Breast epithelium (tissue), 4 donors: ENCODE measurements around the gene NEK11. TPM values are rescaled to one million over a fixed set of nuclear protein-coding genes. Genes with fewer than 3 reads are reported as not detected.

Source experiments
- DNase-seq, 2 donors: peaks; one replicate each; pipeline ENCODE4 v3.0.0-alpha.2; 2019; ENCODE audit warnings: low spot score in 2 of 2
- H3K27ac ChIP-seq, 2 donors: fragments of 200-600 bp; sonication (generic) in 1 of 2; one replicate each; pipeline ENCODE4 v1.5.1; 2016 to 2019; ENCODE audit warnings: mild to moderate bottlenecking in 1 of 2
- H3K27me3 ChIP-seq, 2 donors: fragments of 200-600 bp; sonication (generic) in 1 of 2; one replicate each; pipeline versions ENCODE4 v1.5.1 to v1.6.0; 2017 to 2019; ENCODE audit warnings: control low read depth in 1 of 2, mild to moderate bottlenecking in 1 of 2
- H3K36me3 ChIP-seq: fragments of 200-600 bp; one replicate; pipeline ENCODE4 v1.5.1; 2019
- H3K4me1 ChIP-seq, 2 donors: fragments of 200-600 bp; sonication (generic); one replicate each; pipeline ENCODE4 v1.5.1; 2016 to 2019; ENCODE audit warnings: control low read depth in 1 of 2
- H3K4me3 ChIP-seq, 3 donors: fragments of 200-600 bp; sonication (generic); 1 replicate in 2 of 3; 2 replicates in 1 of 3; pipeline ENCODE4 v1.5.1; 2016 to 2019; ENCODE audit warnings: mild to moderate bottlenecking in 3 of 3, moderate library complexity in 2 of 3
- H3K9me3 ChIP-seq, 2 donors: fragments of 200-600 bp; sonication (generic) in 1 of 2; one replicate each; pipeline ENCODE4 v1.5.1; 2016 to 2019; ENCODE audit warnings: control low read depth in 1 of 2
- POLR2A ChIP-seq: fragments of 450-650 bp; IDR thresholded peaks from one replicate; pipeline ENCODE4 v1.6.1; 2016; ENCODE audit warnings: antibody characterized with exemption, mild to moderate bottlenecking, moderate library complexity
- POLR2AphosphoS5 ChIP-seq, 3 donors: sonication (generic); formaldehyde crosslinking; IDR thresholded peaks; one replicate each; pipeline ENCODE4 v1.6.1; 2017; ENCODE audit warnings: antibody characterized with exemption in 3 of 3
- intact Hi-C: fragments of 100-400 bp; cut with DNase I; formaldehyde crosslinking; loops from one replicate; pipeline ENCODE4 v1.15.1; 2023; ENCODE audit warnings: low total_unique reads
- total RNA-seq, 3 donors: library from RNA; depleted of rRNA; stranded (reverse); fragments of >200 nt; gene quantifications; one replicate each; pipeline ENCODE4 v1.1.0, GENCODE V29; 2016
- TF ChIP-seq, protein P1 (sequence below), 3 donors: fragments of 450-650 bp; IDR thresholded peaks; one replicate each; pipeline ENCODE4 v1.5.1; 2016 to 2017; ENCODE audit warnings: antibody characterized with exemption in 3 of 3, mild to moderate bottlenecking in 3 of 3, moderate library complexity in 3 of 3

The NEK11 gene
- total RNA-seq, 3 donors from 2014 or later = 7.4 to 18.3 (median 16.4) TPM

DNA sequence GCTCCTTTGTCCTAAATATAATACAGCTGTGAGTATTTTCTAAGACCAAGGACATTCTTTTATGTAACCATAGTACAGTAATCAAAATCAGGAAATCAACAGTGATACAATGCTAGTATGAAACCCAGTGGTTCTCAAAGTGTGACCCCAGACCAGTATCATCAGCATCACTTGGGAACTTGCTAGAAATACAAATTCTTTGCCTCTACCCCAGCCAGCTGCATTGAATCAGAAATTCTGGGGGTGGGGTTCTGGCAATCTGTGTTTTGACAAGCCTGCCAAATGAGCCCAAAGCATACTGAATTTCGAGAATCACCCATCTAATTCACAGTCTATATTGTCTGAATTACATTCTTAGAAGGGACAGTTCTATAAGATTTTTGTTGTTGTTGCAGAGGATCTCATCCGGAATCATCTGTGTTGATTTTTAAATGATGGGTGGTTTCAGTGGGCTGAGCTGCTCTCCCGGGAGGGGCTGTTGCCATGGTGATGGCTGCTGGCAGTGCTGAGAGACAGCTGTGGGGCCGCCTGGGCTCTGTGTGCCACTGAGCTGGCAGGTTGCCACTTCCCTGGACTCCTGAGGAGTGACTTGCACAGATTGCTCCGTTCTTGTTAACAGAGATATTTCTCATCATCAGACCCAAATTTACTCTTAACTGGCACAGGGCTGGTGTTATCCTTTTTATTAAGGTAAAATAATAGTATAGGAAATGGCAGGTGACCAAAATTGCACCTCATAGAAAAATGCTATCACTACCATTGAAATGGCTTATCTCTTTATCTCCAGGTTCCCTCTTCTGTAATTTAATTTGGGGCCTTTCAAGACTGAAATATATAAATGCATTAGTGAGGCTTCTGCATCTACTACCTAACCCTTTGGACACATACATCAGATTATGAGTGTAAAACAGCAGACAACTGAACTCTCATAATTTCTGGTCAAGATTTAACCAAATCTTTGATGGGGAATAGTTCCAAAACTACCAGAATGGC is 56.5 kb downstream of the NEK11 start:
- Histone ChIP-seq H3K4me1 (no peaks in the 10 kb centered on the region), H3K9me3 (no peaks in the 10 kb centered on the region), H3K36me3 (no peaks in the 10 kb centered on the region), H3K4me3 (no peak overlapping the region), H3K27me3 (no peaks in the 10 kb centered on the region), H3K27ac (no peak overlapping the region)
- intact Hi-C loops = no loop called here
- DNase-seq = no peak
- TF ChIP-seq, protein P1, sequence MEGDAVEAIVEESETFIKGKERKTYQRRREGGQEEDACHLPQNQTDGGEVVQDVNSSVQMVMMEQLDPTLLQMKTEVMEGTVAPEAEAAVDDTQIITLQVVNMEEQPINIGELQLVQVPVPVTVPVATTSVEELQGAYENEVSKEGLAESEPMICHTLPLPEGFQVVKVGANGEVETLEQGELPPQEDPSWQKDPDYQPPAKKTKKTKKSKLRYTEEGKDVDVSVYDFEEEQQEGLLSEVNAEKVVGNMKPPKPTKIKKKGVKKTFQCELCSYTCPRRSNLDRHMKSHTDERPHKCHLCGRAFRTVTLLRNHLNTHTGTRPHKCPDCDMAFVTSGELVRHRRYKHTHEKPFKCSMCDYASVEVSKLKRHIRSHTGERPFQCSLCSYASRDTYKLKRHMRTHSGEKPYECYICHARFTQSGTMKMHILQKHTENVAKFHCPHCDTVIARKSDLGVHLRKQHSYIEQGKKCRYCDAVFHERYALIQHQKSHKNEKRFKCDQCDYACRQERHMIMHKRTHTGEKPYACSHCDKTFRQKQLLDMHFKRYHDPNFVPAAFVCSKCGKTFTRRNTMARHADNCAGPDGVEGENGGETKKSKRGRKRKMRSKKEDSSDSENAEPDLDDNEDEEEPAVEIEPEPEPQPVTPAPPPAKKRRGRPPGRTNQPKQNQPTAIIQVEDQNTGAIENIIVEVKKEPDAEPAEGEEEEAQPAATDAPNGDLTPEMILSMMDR (IDR thresholded peaks at IDR 0.05) = no peak
- TF ChIP-seq POLR2AphosphoS5 (IDR thresholded peaks at IDR 0.05) = no peak
- no peak for TF ChIP-seq POLR2A

GRCh38 chr3:131091768-131092167 is 65.1 kb downstream of the NEK11 start:
- intact Hi-C loops = no loop called here
- Histone ChIP-seq H3K27me3 (no peaks in the 10 kb centered on the region), H3K27ac (no peak overlapping the region), H3K4me3 (no peak overlapping the region), H3K9me3 (no peaks in the 10 kb centered on the region), H3K36me3 (no peaks in the 10 kb centered on the region), H3K4me1 (no peaks in the 10 kb centered on the region)
- DNase-seq = no peak
- TF ChIP-seq, protein P1 (IDR thresholded peaks at IDR 0.05) = no peak
- TF ChIP-seq POLR2A = no peak
- no peak for TF ChIP-seq POLR2AphosphoS5 (IDR thresholded peaks at IDR 0.05)

DNA sequence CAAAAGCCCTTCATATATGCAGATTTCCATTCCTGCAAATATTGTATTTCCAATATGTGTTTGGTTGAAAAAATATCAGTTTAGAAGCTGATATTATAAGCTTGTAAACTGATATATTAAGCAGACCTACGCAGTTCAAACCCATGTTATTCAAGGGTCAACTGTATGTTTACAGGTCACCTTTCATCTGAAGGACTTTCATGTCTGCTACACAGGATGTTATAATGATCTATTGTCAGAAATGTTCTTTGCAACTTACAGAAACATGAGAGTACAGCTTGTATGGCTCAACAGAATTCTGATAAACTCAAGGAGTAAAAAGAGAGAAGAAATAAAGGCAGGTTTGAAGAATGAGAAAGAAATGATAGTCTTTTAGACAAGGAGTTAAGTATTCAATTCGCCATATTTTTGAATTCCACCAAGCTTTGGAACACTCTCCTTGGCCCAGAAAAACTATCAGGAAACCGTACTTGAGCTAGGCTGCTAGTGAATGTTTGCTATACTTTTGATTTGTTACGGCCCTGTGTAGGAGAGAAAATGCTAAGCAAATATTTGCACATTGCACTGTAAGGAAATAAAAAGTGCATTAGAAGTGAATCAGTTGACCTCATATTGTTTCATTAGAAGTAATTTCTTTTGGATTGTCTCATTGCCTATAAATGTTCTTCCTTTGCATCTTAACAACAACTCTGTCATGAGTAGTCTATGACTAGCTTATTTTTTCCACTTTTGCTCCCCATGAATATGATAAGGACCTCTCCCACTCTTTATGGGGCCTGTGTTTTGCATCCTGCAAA is 81.2 kb downstream of the NEK11 start:
- no peak for DNase-seq
- no peaks in the 10 kb centered on the region for H3K27me3 ChIP-seq
- no peaks in the 10 kb centered on the region for H3K36me3 ChIP-seq
- intact Hi-C loops = no loop called here
- peaks cover 0 to 4% of the 10 kb centered on the region in 2 donors for H3K9me3 ChIP-seq
- H3K27ac ChIP-seq = no peak overlapping the region
- H3K4me1 ChIP-seq = no peaks in the 10 kb centered on the region
- no peak overlapping the region for H3K4me3 ChIP-seq
- TF ChIP-seq POLR2AphosphoS5 (IDR thresholded peaks at IDR 0.05) (no peak), POLR2A (no peak)
- TF ChIP-seq, protein P1 (IDR thresholded peaks at IDR 0.05) = no peak

GRCh38 chr3:131109156-131109555 is 82.5 kb downstream of the NEK11 start:
- H3K4me1 ChIP-seq = no peaks in the 10 kb centered on the region
- TF ChIP-seq, protein P1 (IDR thresholded peaks at IDR 0.05) = no peak
- TF ChIP-seq POLR2A (no peak), POLR2AphosphoS5 (IDR thresholded peaks at IDR 0.05) (no peak)
- H3K4me3 ChIP-seq = no peak overlapping the region
- H3K36me3 ChIP-seq = no peaks in the 10 kb centered on the region
- no peak for DNase-seq
- H3K9me3 ChIP-seq = no peaks in the 10 kb centered on the region
- H3K27ac ChIP-seq = peak overlapping the region in 1 of 2 donors; percentile 48
- no peaks in the 10 kb centered on the region for H3K27me3 ChIP-seq
- intact Hi-C loops = no loop called here
